Measurements from ENCODE around the gene PLSCR1. TPM values are rescaled to one million over a fixed set of nuclear protein-coding genes. Genes with fewer than 3 reads are reported as not detected.
A peak's percentile ranks its signal among the peaks of the same experiment; 100 is the strongest.

The PLSCR1 gene
- total RNA-seq, 4 donors from 2014 or later, result 16.6 to 42.0 (median 23.9) TPM

GRCh38 chr3:146505516-146505915, 38.9 kb downstream of the PLSCR1 start:
- H3K9me3 ChIP-seq, result no peaks in the 10 kb centered on the region
- WGBS, result 84% methylated on average over 1 of the region's 1 CpG
- peaks cover 31% of the 10 kb centered on the region for H3K4me1 ChIP-seq
- no peaks in the 10 kb centered on the region for H3K36me3 ChIP-seq
- no peak overlapping the region for H3K4me3 ChIP-seq
- no peaks in the 10 kb centered on the region for H3K27me3 ChIP-seq
- TF ChIP-seq EP300 (IDR thresholded peaks at IDR 0.05) (no peak), CTCF (IDR thresholded peaks at IDR 0.05) (no peak), POLR2AphosphoS5 (IDR thresholded peaks at IDR 0.05) (no peak), POLR2A (IDR thresholded peaks at IDR 0.05) (no peak)
- H3K27ac ChIP-seq, result peak overlapping the region; percentile 74
- no peak for DNase-seq (ENCODE audit: low spot score in 2 of 2)

GRCh38 chr3:146504498-146505197, 39.8 kb downstream of the PLSCR1 start:
- no peaks in the 10 kb centered on the region for H3K27me3 ChIP-seq
- no peaks in the 10 kb centered on the region for H3K9me3 ChIP-seq
- H3K27ac ChIP-seq, result peak overlapping the region; percentile 74
- DNase-seq (ENCODE audit: low spot score in 2 of 2), result no peak
- no peaks in the 10 kb centered on the region for H3K36me3 ChIP-seq
- WGBS, result 76% methylated on average over 3 of the region's 3 CpGs
- TF ChIP-seq POLR2A (IDR thresholded peaks at IDR 0.05) (no peak), EP300 (IDR thresholded peaks at IDR 0.05) (no peak), POLR2AphosphoS5 (IDR thresholded peaks at IDR 0.05) (no peak), CTCF (IDR thresholded peaks at IDR 0.05) (no peak)
- H3K4me1 ChIP-seq, result peaks cover 31% of the 10 kb centered on the region
- H3K4me3 ChIP-seq, result no peak overlapping the region

- no peaks in the 10 kb centered on the region for H3K36me3 ChIP-seq
- 77% methylated on average over 12 of the region's 12 CpGs for WGBS
- H3K4me1 ChIP-seq, result peaks cover 31% of the 10 kb centered on the region
- TF ChIP-seq EP300 (IDR thresholded peaks at IDR 0.05) (no peak), POLR2A (IDR thresholded peaks at IDR 0.05) (no peak), POLR2AphosphoS5 (IDR thresholded peaks at IDR 0.05) (no peak), CTCF (IDR thresholded peaks at IDR 0.05) (no peak)
- no peak overlapping the region for H3K4me3 ChIP-seq
- H3K9me3 ChIP-seq, result no peaks in the 10 kb centered on the region
- peak overlapping the region; percentile 62 for H3K27ac ChIP-seq
- H3K27me3 ChIP-seq, result no peaks in the 10 kb centered on the region
- DNase-seq (ENCODE audit: low spot score in 2 of 2), result no peak
Measured at GRCh38 chr3:146503461-146504202, 40.8 kb downstream of the PLSCR1 start.

GRCh38 chr3:146502887-146503460, 41.4 kb downstream of the PLSCR1 start:
- peaks cover 31% of the 10 kb centered on the region for H3K4me1 ChIP-seq
- no peak overlapping the region for H3K4me3 ChIP-seq
- 96% methylated on average over 1 of the region's 1 CpG for WGBS
- no peak overlapping the region for H3K27ac ChIP-seq
- TF ChIP-seq EP300 (IDR thresholded peaks at IDR 0.05) (no peak), CTCF (IDR thresholded peaks at IDR 0.05) (no peak), POLR2A (IDR thresholded peaks at IDR 0.05) (no peak), POLR2AphosphoS5 (IDR thresholded peaks at IDR 0.05) (no peak)
- no peak for DNase-seq (ENCODE audit: low spot score in 2 of 2)
- no peaks in the 10 kb centered on the region for H3K27me3 ChIP-seq
- no peaks in the 10 kb centered on the region for H3K9me3 ChIP-seq
- no peaks in the 10 kb centered on the region for H3K36me3 ChIP-seq

GRCh38 chr3:146501752-146502151, 42.7 kb downstream of the PLSCR1 start:
- Histone ChIP-seq H3K36me3 (no peaks in the 10 kb centered on the region), H3K27ac (no peak overlapping the region), H3K4me1 (peaks cover 23% of the 10 kb centered on the region), H3K4me3 (no peak overlapping the region), H3K9me3 (no peaks in the 10 kb centered on the region), H3K27me3 (no peaks in the 10 kb centered on the region)
- TF ChIP-seq POLR2A (IDR thresholded peaks at IDR 0.05) (no peak), CTCF (IDR thresholded peaks at IDR 0.05) (no peak), EP300 (IDR thresholded peaks at IDR 0.05) (no peak), POLR2AphosphoS5 (IDR thresholded peaks at IDR 0.05) (no peak)
- DNase-seq (ENCODE audit: low spot score in 2 of 2), result no peak
